Endothelial cell of umbilical vein (primary cell): ENCODE results near the gene GUK1.

Source experiments
- CTCF ChIP-seq, 2 donors: IDR thresholded peaks; 1 replicate in 1 of 2; 2 replicates in 1 of 2; pipeline ENCODE4 v1.5.1; 2011; ENCODE audit warnings: low read length in 2 of 2, mild to moderate bottlenecking in 2 of 2, moderate library complexity in 2 of 2, control low read depth in 1 of 2, inconsistent platforms in 1 of 2, low read depth in 1 of 2; ENCODE audit not compliant: insufficient read depth in 1 of 2; ENCODE audit errors: extremely low read depth in 1 of 2
- EZH2 ChIP-seq: IDR thresholded peaks from 2 replicates; pipeline ENCODE4 v1.6.1; 2012; ENCODE audit warnings: borderline replicate concordance, low read depth, mild to moderate bottlenecking, moderate library complexity, low read length, inconsistent platforms; ENCODE audit not compliant: severe bottlenecking
- JUN ChIP-seq: IDR thresholded peaks from 2 replicates; pipeline ENCODE4 v1.6.1; 2011; ENCODE audit warnings: borderline replicate concordance, low read depth; ENCODE audit not compliant: insufficient read length, insufficient read depth
- MAX ChIP-seq: IDR thresholded peaks from 2 replicates; pipeline ENCODE4 v1.6.1; 2011; ENCODE audit not compliant: insufficient read depth, insufficient read length
- POLR2A ChIP-seq: IDR thresholded peaks from 2 replicates; pipeline ENCODE4 v1.6.1; 2012; ENCODE audit warnings: low read depth, mild to moderate bottlenecking, control low read depth, low read length
- POLR2AphosphoS5 ChIP-seq: IDR thresholded peaks from 2 replicates; pipeline ENCODE4 v1.6.1; 2012; ENCODE audit warnings: low read depth, mild to moderate bottlenecking, control low read depth, low read length, moderate library complexity; ENCODE audit not compliant: insufficient read depth

GRCh38 chr1:228159008-228159665 lies 19.1 kb downstream of the GUK1 start:
- TF ChIP-seq CTCF (IDR thresholded peaks at IDR 0.05; ENCODE audit: extremely low read depth in 1 of 2, insufficient read depth in 1 of 2, low read depth in 1 of 2, low read length in 2 of 2) (no peak), POLR2AphosphoS5 (no peak), POLR2A (no peak), MAX (no peak), JUN (no peak), EZH2 (no peak)
